Stimulated activated CD4-positive, alpha-beta T cell treated with anti-CD3 and anti-CD28 coated beads, Interleukin-2, amount 100 ng/mL, for 4 hours (primary cell): Measurements from ENCODE around the gene PRRG2.

Source experiments
- DNase-seq: peaks from one replicate; pipeline ENCODE4 v3.0.0-alpha.2; 2020; ENCODE audit warnings: low read depth

The PRRG2 gene

DNA sequence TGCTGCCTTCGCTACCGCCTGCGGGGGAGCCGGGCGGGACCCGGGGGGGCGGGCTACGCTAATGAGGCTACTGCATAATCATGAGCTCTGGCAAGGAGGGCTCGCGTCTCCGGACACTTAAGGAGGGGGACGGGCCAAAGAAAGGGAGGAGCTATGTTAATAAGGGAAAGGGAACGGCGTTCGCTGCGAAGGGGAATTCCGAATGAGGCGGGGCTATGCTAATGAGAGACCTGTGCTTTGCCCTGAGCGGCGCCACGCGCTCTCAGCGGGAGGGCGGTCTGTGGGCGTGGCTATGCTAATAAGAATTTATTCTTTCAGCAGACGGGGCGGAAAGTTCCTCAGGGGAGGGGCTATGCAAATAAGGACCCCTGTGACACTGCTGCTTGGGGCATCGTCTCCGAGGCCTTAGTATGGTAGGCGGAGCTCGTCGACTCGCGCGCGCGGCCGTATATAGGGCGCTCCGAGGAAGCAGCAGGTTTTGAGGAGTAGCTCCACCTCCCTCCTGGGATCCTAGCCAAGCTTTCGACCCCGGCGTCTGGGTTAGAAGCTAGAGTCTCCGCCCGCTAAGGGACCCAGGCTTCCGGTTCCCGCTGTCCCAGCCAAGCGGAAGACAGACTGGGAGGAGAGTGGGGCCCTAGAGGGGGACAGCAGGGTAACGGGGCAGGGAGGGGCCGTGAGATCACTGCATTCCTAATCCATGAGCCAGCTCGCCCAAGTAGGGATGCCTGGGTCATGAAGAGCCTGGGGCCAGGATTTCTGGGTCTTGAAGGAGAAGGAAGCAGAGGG is 59.2 kb downstream of the PRRG2 start, which contains the start of gene RRAS:
Gene RRAS, minus strand, starts transcription at position 31 of the 786 bp plus-strand sequence. CDS start 45 bp downstream, outside the sequence.
- DNase-seq, result peak; percentile 100
